SK-N-MC (cell line): Measurements from ENCODE around the gene LY9.

Experiments
- EZH2 ChIP-seq: fragments of 200-600 bp; sonication (generic); IDR thresholded peaks from one replicate; pipeline ENCODE4 v1.6.1; 2017; ENCODE audit warnings: antibody characterized with exemption
- FOXP2 ChIP-seq: optimal IDR thresholded peaks from 2 replicates; pipeline ENCODE3; 2011; ENCODE audit warnings: mild to moderate bottlenecking, moderate library complexity; ENCODE audit not compliant: insufficient read depth; ENCODE audit errors: extremely low read length, control extremely low read depth
- POLR2AphosphoS5 ChIP-seq: IDR thresholded peaks from 2 replicates; pipeline ENCODE4 v1.6.1; 2012; ENCODE audit warnings: mild to moderate bottlenecking, low read depth, low read length, borderline replicate concordance

DNA sequence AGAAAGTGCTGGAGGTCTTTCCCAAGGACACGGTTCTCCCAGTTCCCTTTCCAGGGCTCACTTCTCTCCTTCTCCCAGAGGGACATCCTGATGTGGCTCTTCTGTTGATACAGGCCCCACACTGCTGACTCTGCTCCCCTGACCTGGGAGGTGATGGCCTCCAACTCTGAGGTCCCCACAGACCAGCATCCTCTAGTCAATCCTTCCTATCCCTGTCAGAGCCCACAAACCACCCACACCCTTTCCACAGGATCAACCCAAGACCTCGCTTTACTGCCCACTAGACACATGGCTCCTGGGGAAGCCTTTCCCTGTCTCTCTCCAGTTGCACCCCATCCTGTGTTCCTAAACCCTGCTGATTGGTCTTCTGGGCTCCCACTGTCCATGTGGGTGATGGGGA lies 45.4 kb upstream of the LY9 start:
- TF ChIP-seq EZH2 (no peak), POLR2AphosphoS5 (no peak), FOXP2 (no peak)
